HCT116 (cell line): ENCODE measurements around the gene CCDC38. TPM values are rescaled to one million over a fixed set of nuclear protein-coding genes. Genes with fewer than 3 reads are reported as not detected.
A peak's percentile ranks its signal among the peaks of the same experiment; 100 is the strongest.

Experiments
- ATAC-seq: fragments of 200-7000 bp; cut with Tn5 transposase; 2 replicates; pipeline ENCODE4 v1.9.1; 2020; ENCODE audit warnings: mild to moderate bottlenecking, moderate library complexity
- BruUV-seq: library from RNA; stranded (reverse); fragments of 400-500 nt; replicated peaks from 2 replicates; lab custom pipeline; 2021; lab: Mats Ljungman, UMichigan
- CTCF ChIA-PET: fragments of 300-600 bp; sonication (Branson Sonifier 250); formaldehyde crosslinking; loops from one replicate; lab custom pipeline; 2021; ENCODE audit warnings: antibody characterized with exemption; lab: Charles Lee
- POLR2A ChIA-PET: fragments of 300-600, 350-600 bp; sonication (Branson Sonifier 250); formaldehyde crosslinking; loops from one replicate; lab custom pipeline; 2021; ENCODE audit warnings: antibody characterized with exemption; lab: Charles Lee
- RAD21 ChIA-PET, 2 experiments: fragments of 300-600 bp; sonication (Branson Sonifier 250); formaldehyde crosslinking; loops; one replicate each; lab custom pipeline; 2023; ENCODE audit warnings: low total read pairs in 2 of 2; ENCODE audit not compliant: uncharacterized antibody in 2 of 2, unreplicated experiment in 2 of 2, low non-redundant PET in 1 of 2; lab: Charles Lee
- DNase-seq: peaks from one replicate; pipeline ENCODE4 v3.0.0-alpha.2; 2010; ENCODE audit warnings: low read depth, low spot score
- H2AFZ ChIP-seq: fragments of 200-600 bp; shearing (Covaris generic), sonication (generic); 2 replicates; pipeline ENCODE4 v1.6.1; 2017; ENCODE audit warnings: low read depth, mixed run types, mixed read lengths, antibody characterized with exemption, low read length; ENCODE audit not compliant: poor library complexity, severe bottlenecking
- H3K27ac ChIP-seq: 2 replicates; pipeline ENCODE4 v1.5.1; 2012; ENCODE audit warnings: low read depth, low read length
- H3K27me3 ChIP-seq: fragments of 200-600 bp; sonication (generic); 2 replicates; pipeline ENCODE4 v1.6.1; 2016; ENCODE audit warnings: mixed run types, low read length, mixed read lengths; ENCODE audit not compliant: insufficient read depth
- H3K36me3 ChIP-seq, 2 experiments: fragments of 200-500 bp in 1 of 2; fragments of 200-600 bp in 1 of 2; sonication (Bioruptor generic) in 1 of 2; sonication (generic) in 1 of 2; 2 replicates each; pipeline versions ENCODE4 v1.5.1 to v1.6.1; 2014 to 2016; ENCODE audit warnings: low read length in 2 of 2, inconsistent platforms in 1 of 2, mixed read lengths in 1 of 2, mixed run types in 1 of 2; ENCODE audit not compliant: insufficient read depth in 2 of 2, control insufficient read depth in 1 of 2
- H3K4me1 ChIP-seq, 2 experiments: fragments of 200-600 bp in 1 of 2; sonication (generic) in 1 of 2; 2 replicates each; pipeline versions ENCODE4 v1.5.1 to v1.6.1; 2012 to 2017; ENCODE audit warnings: low read length in 2 of 2, inconsistent platforms in 1 of 2, mild to moderate bottlenecking in 1 of 2, mixed read lengths in 1 of 2, mixed run types in 1 of 2, moderate library complexity in 1 of 2; ENCODE audit not compliant: insufficient read depth in 2 of 2, control insufficient read depth in 1 of 2
- H3K4me2 ChIP-seq: fragments of 200-600 bp; sonication (generic); 2 replicates; pipeline ENCODE4 v1.6.1; 2017; ENCODE audit warnings: mixed run types, low read length, mixed read lengths
- H3K4me3 ChIP-seq, 2 experiments: fragments of 200-600 bp in 1 of 2; sonication (generic) in 1 of 2; replicated peaks in 1 of 2; 2 replicates each; pipeline ENCODE4 v1.5.1; 2011 to 2016; ENCODE audit warnings: low read length in 2 of 2, control low read depth in 1 of 2, low read depth in 1 of 2, mild to moderate bottlenecking in 1 of 2, mixed read lengths in 1 of 2, mixed run types in 1 of 2
- H3K79me2 ChIP-seq: fragments of 200-600 bp; sonication (generic); 2 replicates; pipeline ENCODE4 v1.6.1; 2017; ENCODE audit warnings: mild to moderate bottlenecking, mixed run types, low read length, moderate library complexity, mixed read lengths; ENCODE audit not compliant: insufficient read depth
- H3K9ac ChIP-seq: fragments of 200-600 bp; sonication (generic); 2 replicates; pipeline ENCODE4 v1.6.1; 2016; ENCODE audit warnings: low read length, mixed read lengths
- H3K9me2 ChIP-seq: fragments of 200-600 bp; sonication (generic), shearing (Covaris generic); 2 replicates; pipeline ENCODE4 v1.6.1; 2017; ENCODE audit warnings: mixed run types, mild to moderate bottlenecking, moderate library complexity; ENCODE audit not compliant: insufficient read depth
- H3K9me3 ChIP-seq, 2 experiments: fragments of 200-500 bp in 1 of 2; fragments of 200-600 bp in 1 of 2; sonication (Bioruptor generic) in 1 of 2; sonication (generic) in 1 of 2; 2 replicates each; pipeline ENCODE4 v1.6.1; 2014 to 2017; ENCODE audit warnings: low read length in 2 of 2, mixed read lengths in 2 of 2, inconsistent platforms in 1 of 2, low read depth in 1 of 2, mild to moderate bottlenecking in 1 of 2, mixed run types in 1 of 2, moderate library complexity in 1 of 2; ENCODE audit not compliant: control insufficient read depth in 1 of 2, insufficient read depth in 1 of 2
- H4K20me1 ChIP-seq: fragments of 200-600 bp; sonication (generic), shearing (Covaris generic); 2 replicates; pipeline ENCODE4 v1.6.1; 2017; ENCODE audit warnings: mixed run types, mild to moderate bottlenecking, moderate library complexity; ENCODE audit not compliant: insufficient read depth
- ATF3 ChIP-seq: IDR thresholded peaks from 2 replicates; pipeline ENCODE4 v1.6.1; 2012
- CBX3 ChIP-seq: IDR thresholded peaks from 2 replicates; pipeline ENCODE4 v1.6.1; 2012; ENCODE audit warnings: low read depth
- CEBPB ChIP-seq: IDR thresholded peaks from 2 replicates; pipeline ENCODE4 v1.6.1; 2012; ENCODE audit warnings: low read depth
- ELF1 ChIP-seq: IDR thresholded peaks from 2 replicates; pipeline ENCODE4 v1.6.1; 2012; ENCODE audit warnings: low read depth, borderline replicate concordance
- EZH2phosphoT487 ChIP-seq: fragments of 200-600 bp; IDR thresholded peaks from 2 replicates; pipeline ENCODE4 v1.6.1; 2018; ENCODE audit warnings: antibody characterized with exemption, borderline replicate concordance
- JUND ChIP-seq: IDR thresholded peaks from 2 replicates; pipeline ENCODE4 v1.6.1; 2012
- MAX ChIP-seq: IDR thresholded peaks from 2 replicates; pipeline ENCODE4 v1.6.1; 2012
- POLR2A ChIP-seq: IDR thresholded peaks from 2 replicates; pipeline ENCODE4 v1.7.0; 2011; ENCODE audit warnings: borderline replicate concordance; ENCODE audit not compliant: insufficient read depth, insufficient read length; ENCODE audit errors: extremely low read depth
- POLR2AphosphoS5 ChIP-seq: IDR thresholded peaks from 2 replicates; pipeline ENCODE4 v1.6.1; 2011; ENCODE audit warnings: mild to moderate bottlenecking, low read depth, low read length, moderate library complexity
- SIN3A ChIP-seq: IDR thresholded peaks from 2 replicates; pipeline ENCODE4 v1.6.1; 2012; ENCODE audit warnings: low read depth
- SP1 ChIP-seq: IDR thresholded peaks from 2 replicates; pipeline ENCODE4 v1.6.1; 2012; ENCODE audit warnings: low read depth
- SRF ChIP-seq: IDR thresholded peaks from 2 replicates; pipeline ENCODE4 v1.6.1; 2012; ENCODE audit warnings: low read depth
- YY1 ChIP-seq: IDR thresholded peaks from 2 replicates; pipeline ENCODE4 v1.6.1; 2011; ENCODE audit warnings: low read length, low read depth, moderate library complexity, mild to moderate bottlenecking; ENCODE audit not compliant: insufficient replicate concordance; ENCODE audit errors: extremely low read depth
- ZBTB33 ChIP-seq: IDR thresholded peaks from 2 replicates; pipeline ENCODE4 v1.6.1; 2011; ENCODE audit warnings: mild to moderate bottlenecking, low read length, moderate library complexity; ENCODE audit not compliant: insufficient replicate concordance; ENCODE audit errors: extremely low read depth
- ZNF274 ChIP-seq: fragments of 200-500 bp; sonication (Bioruptor generic); IDR thresholded peaks from 2 replicates; pipeline ENCODE4 v1.6.1; 2014; ENCODE audit warnings: mild to moderate bottlenecking, low read depth, low read length, inconsistent platforms
- intact Hi-C: fragments of 100-400 bp; cut with micrococcal nuclease; formaldehyde crosslinking; loops from 2 replicates; pipeline ENCODE4 v1.10.0; 2022
- total RNA-seq: library from RNA; stranded (reverse); gene quantifications from one replicate; pipeline ENCODE4 v1.2.1, GENCODE V29; 2021; ENCODE audit not compliant: unreplicated experiment

The CCDC38 gene
- total RNA-seq, 1 experiment from 2014 or later = 0.27 TPM

- no TSS peak for BruUV-seq
- Histone ChIP-seq H3K36me3 (peaks cover 23 to 40% of the 10 kb centered on the region in 2 experiments), H3K4me1 (peaks cover 8 to 26% of the 10 kb centered on the region in 2 experiments), H2AFZ (no peak overlapping the region), H3K27me3 (no peaks in the 10 kb centered on the region), H3K9ac (peak overlapping the region; percentile 91), H3K27ac (no peak overlapping the region; the same call in 1 of the 2 replicates), H3K9me3 (no peaks in the 10 kb centered on the region), H3K9me2 (no peaks in the 10 kb centered on the region)
- POLR2A ChIA-PET = no interaction called here
- intact Hi-C loops = no loop called here
- no peak for DNase-seq
- TF ChIP-seq EZH2phosphoT487 (no peak), POLR2A (no peak), MAX (no peak), JUND (no peak), CBX3 (no peak), CEBPB (no peak), SP1 (no peak), ATF3 (no peak), YY1 (no peak), ZNF274 (no peak), POLR2AphosphoS5 (no peak), SIN3A (no peak), ZBTB33 (no peak), SRF (no peak), ELF1 (no peak)
- TF ChIP-seq, all 23 proteins: peak for 0
- peak overlapping the region; percentile 65 for H3K4me2 ChIP-seq
- H3K79me2 ChIP-seq = peaks cover 65% of the 10 kb centered on the region
- peak overlapping the region; percentile 83 to 94 for H3K4me3 ChIP-seq
- ChIA-PET RAD21 (no interaction called here), CTCF (no interaction called here)
- H4K20me1 ChIP-seq = peaks cover 22% of the 10 kb centered on the region
- no peak for ATAC-seq
Observed at GRCh38 chr12:95859947-95860850, 82.2 kb downstream of the CCDC38 start.
